NCI-H1694 treated with DMSO at 0.1 percent for 48 hours (cell line): ENCODE data around the gene PLEKHA3.
"Not testable (repeated sequence)": the region's sequence is repeated elsewhere in the genome, so short reads cannot be mapped to it uniquely, and the experiment has no call there.

Experiments used
- DNase-seq: peaks from one replicate; lab custom pipeline; 2025; lab: John Stamatoyannopoulos, UW

The PLEKHA3 gene

DNA sequence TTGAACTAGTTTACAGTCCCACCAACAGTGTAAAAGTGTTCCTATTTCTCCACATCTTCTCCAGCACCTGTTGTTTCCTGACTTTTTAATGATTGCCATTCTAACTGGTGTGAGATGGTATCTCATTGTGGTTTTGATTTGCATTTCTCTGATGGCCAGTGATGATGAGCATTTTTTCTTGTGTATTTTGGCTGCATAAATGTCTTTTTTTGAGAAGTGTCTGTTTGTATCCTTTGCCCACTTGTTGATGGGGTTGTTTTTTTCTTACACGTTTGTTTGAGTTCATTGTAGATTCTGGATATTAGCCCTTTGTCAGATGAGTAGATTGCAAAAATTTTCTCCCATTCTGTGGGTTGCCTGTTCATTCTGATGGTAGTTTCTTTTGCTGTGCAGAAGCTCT, 45.2 kb downstream of the PLEKHA3 start:
- not testable (repeated sequence) for DNase-seq

DNA sequence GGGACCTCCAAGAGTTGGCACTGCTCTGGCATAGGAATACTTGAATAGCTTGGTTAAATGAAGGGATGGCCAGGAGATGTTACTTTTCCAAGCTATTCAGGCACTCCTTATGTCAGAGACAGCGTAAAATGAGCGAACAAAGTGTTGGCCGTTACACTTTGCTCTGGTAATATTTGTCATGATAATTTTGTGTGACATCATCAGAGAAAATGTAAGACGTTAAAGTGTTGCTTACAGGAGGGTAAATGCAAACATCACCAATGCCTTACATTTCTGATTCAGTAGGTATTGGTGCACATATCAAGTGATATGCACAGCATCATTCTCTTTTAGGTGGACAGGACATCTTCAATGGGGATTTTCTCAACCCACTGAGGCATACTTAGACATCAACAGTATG, 46.0 kb downstream of the PLEKHA3 start:
- no peak for DNase-seq

DNA sequence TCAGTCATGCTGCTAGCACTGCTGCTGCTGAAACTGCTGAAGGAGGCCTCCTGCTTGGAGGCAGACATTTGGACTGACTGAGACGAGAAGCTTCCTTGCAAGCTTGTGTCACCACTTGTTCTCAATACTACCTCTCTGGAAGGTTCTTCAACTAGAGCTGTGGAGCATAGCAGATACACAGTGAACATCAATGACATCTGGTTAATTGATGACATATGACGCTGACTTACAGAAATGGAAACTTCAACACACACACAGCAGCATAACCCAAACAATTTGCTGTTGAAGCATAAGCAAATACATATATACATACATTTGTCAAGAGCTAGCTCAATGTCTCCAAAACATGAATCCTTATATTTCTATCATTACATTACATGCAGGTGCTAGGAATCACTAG, 47.3 kb downstream of the PLEKHA3 start:
- DNase-seq, result no peak

DNA sequence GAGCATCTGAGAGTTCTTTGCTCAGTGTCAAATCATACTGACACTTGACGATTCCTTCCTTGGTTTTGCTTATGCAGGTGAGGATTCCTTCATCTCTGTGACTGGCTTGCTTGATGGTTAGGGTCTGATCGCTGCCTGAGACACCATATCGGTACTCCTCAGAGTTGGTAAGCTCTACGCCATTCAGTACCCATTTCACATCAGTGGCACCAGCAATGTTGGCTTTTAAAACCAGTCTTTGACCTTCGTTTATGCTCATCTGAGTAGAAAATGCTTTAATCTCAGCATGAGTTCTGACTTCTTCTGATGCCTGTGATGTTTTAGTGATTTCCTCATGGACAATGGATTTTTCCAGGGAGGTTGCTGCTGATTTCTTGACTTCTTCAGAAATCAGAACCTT, 48.4 kb downstream of the PLEKHA3 start:
- no peak for DNase-seq

DNA sequence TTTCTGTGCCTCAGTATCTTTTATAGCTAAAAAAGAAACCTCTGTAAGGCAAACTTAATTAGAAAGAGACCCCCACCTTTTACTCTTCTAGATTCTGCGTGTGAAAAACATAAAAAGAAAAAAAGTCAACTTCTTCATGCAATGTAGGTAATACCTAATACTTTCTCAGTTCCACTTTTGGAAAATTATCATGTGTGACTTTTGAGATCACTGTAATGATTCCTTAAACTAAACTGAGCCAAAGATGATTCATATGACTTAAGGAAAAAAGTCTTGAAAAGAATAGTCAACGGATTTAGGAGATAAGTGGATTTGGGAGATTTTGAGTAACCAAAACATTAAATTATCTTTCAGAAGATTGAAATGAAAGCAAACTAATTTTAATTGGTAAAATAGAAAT, 48.9 kb downstream of the PLEKHA3 start:
- DNase-seq, result no peak

DNA sequence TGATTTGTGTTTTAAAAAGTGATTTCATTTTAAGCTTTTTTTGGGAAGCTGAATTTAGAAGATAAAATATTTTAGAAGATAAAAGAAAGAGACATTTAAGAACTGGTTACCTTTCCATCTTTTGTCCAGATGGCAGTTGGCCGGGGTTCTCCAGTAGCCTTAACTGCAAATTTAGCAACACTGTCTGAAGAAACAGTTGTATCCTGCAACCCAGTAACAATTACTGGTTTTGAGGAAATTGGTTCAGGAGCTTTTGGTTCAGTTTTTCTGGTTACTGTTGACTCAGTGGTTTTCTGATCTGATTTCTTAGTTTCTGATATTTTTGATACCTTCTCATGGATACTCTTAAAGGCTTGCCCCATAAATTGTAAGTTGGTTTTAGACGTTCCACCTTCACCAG, 49.9 kb downstream of the PLEKHA3 start:
- DNase-seq, result no peak

DNA sequence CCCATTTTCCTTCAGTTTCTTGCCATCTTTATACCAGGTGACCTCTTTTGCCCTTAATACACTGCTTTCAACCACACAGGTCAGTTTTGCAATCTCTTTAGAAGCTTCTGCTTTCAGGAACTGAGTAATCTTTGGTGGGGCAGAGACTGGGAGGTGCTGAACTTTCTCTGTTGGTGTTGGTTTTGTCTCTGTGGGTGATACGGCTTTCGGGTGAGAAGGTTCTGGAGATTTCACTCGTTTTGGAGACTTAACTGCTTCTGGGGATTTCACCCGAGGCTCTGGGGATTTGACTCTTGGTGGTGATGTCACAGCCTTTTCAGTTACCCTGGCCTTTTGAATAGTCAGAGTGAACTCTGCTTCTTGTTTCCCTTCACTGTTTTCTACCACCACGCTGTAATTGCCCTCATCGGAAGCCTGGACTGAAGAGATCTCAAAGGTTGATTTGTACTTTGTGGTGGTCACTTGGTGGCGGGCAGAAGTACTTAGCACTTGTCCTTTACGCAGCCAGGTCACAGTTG, 50.4 kb downstream of the PLEKHA3 start:
- no peak for DNase-seq

DNA sequence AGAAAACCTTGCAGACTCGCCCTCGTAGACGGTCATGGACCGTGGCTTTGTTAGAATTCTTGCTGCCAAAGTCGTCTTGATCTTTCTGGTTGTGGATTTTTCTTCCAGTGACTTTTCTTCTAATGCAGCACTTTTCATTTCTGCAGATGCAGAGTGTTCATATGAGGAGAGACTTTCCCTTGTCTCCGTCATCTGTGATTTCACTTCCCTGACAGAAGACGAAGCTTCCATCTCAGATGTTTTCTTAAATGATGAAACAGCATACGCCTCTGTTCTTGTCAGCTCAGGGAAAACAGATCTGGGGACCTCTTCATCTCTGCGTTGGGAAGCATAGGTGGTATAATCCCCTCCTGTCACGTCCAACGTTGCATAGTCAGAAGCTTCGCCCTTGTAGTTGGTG, 50.9 kb downstream of the PLEKHA3 start:
- DNase-seq, result no peak

DNA sequence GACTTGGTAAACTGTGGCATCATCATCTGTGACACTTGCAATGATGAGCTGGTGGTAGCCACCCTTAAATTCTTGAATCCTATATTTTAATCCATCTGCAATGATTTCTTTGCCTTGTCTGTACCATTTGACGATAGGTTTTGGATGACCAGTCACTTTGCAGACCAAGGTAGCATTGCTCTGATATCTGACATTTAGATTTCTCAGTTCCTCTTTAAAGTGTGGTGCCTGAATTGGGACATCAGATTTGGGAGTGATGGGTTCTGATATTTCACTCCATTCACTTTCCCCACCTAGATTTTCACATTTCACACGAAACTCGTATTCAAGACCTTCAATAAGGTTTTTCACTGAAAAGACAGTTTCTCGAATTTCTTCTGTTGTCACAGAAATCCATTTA, 55.8 kb downstream of the PLEKHA3 start:
- no peak for DNase-seq

DNA sequence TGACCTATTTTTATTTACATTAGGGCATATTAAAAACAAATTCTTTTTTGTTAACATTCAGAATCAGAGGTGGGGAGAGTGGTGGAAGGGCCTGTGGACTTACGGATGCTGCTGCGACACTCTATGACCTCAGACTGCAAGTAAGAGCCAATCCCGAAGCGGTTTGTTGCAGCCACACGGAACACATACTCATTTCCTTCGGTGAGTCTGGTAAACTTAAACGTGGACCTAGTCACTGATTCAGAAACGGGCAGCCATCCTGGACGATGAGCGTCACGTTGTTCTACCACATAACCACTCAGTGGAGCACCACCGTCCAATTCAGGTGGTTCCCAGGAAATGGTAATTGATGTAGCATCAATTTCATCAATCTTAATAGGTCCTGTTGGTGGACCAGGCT, 61.9 kb downstream of the PLEKHA3 start:
- no peak for DNase-seq

DNA sequence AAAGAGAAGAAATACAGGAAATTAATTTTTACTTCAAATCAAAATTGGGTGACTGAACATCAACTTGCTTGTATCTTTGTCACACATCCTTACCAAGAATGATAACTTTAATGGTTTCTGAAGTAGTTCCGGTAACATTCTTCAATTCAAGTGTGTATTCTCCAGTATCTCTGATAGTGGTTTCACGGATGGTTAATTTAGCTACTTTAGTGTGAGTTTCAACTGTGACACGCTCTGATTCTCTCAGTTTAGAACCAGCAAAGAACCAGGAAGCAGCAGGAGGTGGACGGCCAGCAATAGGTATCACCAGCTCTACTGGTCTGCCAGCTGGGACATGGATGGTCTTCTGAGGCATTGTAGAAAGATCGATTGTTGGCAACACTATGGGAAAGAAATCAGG, 62.3 kb downstream of the PLEKHA3 start:
- DNase-seq, result no peak

DNA sequence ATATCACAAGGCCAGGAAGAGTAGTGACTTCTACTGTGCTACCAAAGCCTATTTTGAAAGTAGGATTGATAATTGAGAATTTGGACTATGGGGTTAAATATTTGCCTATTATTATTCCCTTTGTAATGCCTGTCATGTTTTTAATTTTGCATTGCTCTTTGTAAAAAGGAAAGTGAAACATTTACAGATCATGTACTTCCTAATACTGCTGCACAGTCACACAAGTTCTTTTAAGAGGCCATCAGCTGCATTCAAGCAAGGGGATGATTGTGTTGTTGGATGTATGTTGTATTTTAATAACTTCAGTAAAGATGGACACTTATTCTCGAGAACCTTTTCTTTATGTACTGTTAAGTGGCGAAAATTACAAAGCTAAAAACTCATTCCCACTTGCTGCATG, 70.1 kb downstream of the PLEKHA3 start:
- no peak for DNase-seq

DNA sequence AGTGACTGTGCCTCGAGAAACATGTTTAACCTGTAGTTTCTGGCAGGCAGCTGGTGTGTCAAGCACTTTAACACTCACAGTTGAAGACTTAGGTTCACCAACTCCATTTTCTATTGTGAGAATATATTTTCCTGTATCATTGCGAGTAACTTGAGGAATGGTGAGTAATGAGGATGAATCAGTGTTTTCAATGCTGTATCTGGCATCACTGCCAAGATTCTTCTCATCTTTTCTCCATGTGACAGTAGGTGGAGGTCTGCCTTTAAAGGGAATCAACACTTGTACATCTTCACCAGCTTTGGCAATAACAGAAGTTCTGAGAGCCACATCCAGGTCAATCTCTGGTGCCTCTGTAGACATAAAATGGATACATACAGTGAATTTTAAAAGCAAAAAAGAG, 72.8 kb downstream of the PLEKHA3 start:
- DNase-seq, result no peak
